IMR-90 (cell line): Measurements from ENCODE around the gene EFEMP2.

Experiments
- CHD1 ChIP-seq: IDR thresholded peaks from 2 replicates; pipeline ENCODE4 v1.6.1; 2012; ENCODE audit warnings: low read depth, low read length, improper control_type of control experiment
- CTCF ChIP-seq: conservative IDR thresholded peaks from 2 replicates; pipeline ENCODE4 v1.5.1; 2012; ENCODE audit warnings: mild to moderate bottlenecking, low read depth, low read length, improper control_type of control experiment
- FOS ChIP-seq: fragments of 150-350 bp; IDR thresholded peaks from 2 replicates; pipeline ENCODE4 v1.6.1; 2016; ENCODE audit warnings: low read depth, low read length
- MAZ ChIP-seq: IDR thresholded peaks from 2 replicates; pipeline ENCODE4 v1.6.1; 2012; ENCODE audit warnings: low read depth, mild to moderate bottlenecking, low read length, improper control_type of control experiment, moderate library complexity, borderline replicate concordance
- MXI1 ChIP-seq: IDR thresholded peaks from 2 replicates; pipeline ENCODE4 v1.6.1; 2012; ENCODE audit warnings: low read depth, mild to moderate bottlenecking, low read length, moderate library complexity, borderline replicate concordance
- NFE2L2 ChIP-seq: fragments of 150-350 bp; IDR thresholded peaks from 2 replicates; pipeline ENCODE4 v1.6.1; 2016; ENCODE audit warnings: low read depth, mild to moderate bottlenecking, low read length
- POLR2A ChIP-seq: IDR thresholded peaks from 2 replicates; pipeline ENCODE4 v1.6.1; 2012; ENCODE audit warnings: mild to moderate bottlenecking, low read depth, low read length
- RFX5 ChIP-seq: IDR thresholded peaks from 2 replicates; pipeline ENCODE4 v1.8.0; 2012; ENCODE audit warnings: low read depth, mild to moderate bottlenecking, low read length, moderate library complexity

GRCh38 chr11:65891219-65892136 lies 18.9 kb upstream of the EFEMP2 start:
- TF ChIP-seq CTCF (peak; percentile 30; the same call in 1 of the 2 replicates), POLR2A (peak; percentile 50), MXI1 (no peak), RFX5 (no peak), NFE2L2 (no peak), FOS (no peak), CHD1 (no peak), MAZ (0 out of 2 replicates have a peak, but pooled peaks have one; percentile 7)
